Hematopoietic multipotent progenitor cell treated with erythropoietin and hydrocortisone succinate and interleukin-3 and kit ligand, for 4 days (in vitro differentiated cells): ENCODE results near the gene ATF2.
A peak's percentile ranks its signal among the peaks of the same experiment; 100 is the strongest.
"Not testable (repeated sequence)": the region's sequence is repeated elsewhere in the genome, so short reads cannot be mapped to it uniquely, and the experiment has no call there.

ENCODE experiments used
- DNase-seq: peaks from one replicate; pipeline ENCODE4 v3.0.0-alpha.2; 2015

ATF2 gene

DNA sequence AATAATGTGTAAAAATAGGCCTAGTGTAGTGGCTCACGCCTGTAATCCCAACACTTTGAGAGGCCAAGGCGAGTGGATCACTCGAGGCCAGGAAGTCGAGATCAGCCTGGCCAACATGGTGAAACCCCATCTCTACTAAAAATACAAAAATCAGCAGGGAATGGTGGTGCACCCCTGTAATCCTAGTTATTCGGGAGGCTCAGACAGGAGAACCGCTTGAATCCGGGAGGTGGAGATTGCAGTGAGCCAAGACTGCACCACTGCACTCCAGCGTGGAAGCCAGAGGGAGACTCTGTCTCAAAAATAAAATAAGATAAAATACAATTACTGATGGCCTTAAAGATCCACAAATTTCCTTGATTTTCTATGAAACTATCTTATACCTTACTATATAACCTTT lies 3.8 kb downstream of the ATF2 start:
- no peak for DNase-seq

DNA sequence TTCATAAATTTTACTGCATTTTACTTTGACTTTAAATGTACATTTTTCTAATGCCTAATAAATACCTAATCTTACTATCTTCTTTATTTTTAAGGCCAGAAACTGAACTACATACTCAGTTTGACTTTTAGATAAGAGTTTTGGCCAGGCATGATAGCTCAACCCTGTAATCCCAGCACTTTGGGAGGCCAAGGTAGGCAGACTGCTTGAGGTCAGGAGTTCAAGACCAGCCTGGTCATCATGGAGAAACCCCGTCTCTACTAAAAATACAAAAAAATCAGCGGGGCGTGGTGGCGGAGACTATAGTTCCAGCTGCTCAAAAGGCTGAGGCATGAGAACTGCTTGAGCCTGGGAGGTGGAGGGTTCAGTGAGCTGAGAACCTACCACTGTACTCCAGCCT lies 9.1 kb downstream of the ATF2 start:
- no peak for DNase-seq

DNA sequence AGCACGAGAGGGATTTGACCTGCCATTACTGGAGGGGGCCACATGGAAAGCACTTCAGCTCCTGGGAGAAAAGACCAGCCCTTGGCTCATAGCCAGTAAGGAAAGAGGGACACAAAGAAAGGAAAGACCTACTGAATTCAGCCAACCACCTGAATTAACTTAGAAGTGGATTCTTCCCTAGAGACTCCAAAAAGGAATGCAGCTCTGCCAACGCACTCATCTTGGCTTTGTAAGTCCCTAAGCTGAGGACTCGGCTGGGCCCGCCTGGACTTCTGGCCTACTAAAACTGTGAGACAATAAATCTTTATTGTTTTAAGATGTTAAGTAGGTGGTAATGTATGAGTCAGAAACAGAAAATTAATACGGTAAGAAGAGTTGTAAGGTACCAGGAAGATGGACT lies 11.5 kb downstream of the ATF2 start:
- DNase-seq = no peak

DNA sequence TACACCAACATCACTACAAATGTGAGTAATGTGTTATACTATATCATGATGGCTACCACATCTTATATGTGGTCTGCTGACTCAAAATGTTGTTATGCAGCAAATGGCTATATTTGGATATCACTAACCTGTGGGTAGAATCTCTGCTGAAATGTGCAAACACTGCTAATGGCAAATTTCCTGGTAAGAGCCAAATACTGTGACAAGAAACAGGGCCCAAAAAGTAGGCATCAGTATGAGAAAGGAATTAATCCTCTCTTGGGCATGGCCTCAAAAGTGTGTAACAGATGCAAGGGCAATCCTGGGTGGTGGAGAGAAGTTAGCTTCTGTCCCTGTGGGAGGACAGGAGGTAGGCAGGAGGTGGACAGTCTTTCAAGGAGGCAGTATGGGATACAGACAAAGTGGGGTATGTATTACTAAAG lies 13.3 kb downstream of the ATF2 start:
- no peak for DNase-seq

DNA sequence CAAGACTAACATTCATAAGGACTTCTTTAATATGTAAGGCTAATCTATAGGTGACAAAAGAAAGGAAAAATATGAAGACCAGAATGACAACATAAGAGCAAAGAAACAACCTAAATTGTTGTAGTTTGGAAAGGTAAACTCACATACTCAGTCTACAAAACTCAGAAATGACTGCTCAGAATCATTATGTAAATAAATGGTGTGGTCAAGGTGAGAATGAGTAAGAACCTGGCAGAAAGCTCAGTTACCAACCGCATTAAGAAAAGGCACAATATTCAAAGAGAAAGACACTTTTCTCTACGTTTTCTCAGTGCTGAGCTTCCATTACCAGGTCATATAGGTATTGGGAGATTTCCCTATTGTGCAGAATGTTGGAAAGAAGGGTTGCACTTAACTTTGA lies 15.8 kb downstream of the ATF2 start:
- DNase-seq = no peak

DNA sequence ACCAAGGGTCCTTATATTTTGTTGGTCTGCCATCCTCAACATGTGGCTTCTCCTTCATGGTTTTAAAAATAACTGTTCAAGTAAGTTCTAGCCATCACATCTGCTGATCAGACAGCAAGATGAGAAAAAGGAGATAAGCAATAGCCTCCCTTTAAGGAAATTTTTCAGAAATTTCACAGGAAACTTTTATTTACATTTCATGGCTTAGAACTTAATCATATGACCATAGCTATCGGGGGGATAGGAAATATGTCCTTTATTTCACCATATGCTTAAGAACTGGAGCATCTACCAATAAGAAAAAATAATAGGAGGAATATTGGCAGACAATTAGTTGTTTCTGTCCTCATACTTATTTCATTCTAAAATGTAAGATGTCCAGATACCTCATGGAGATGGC lies 16.2 kb downstream of the ATF2 start:
- DNase-seq = no peak

DNA sequence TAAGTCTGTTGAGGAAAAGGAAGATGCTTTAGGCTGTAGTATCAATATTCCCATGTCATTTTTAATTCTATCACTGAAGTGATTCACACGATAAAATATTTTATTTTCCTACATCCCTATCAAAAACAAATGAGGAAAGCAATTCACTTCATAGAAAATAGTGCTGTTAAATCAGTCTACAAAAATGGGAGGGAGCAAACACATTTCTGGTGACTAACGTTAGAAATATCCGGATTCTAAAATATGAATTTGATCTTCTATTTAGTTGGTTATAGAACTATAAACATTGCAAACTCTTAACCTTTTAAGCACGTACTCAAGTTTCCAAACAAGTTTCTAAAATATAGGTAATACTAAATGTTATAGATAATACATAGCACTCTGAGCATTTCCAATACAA lies 20.8 kb downstream of the ATF2 start:
- no peak for DNase-seq

DNA sequence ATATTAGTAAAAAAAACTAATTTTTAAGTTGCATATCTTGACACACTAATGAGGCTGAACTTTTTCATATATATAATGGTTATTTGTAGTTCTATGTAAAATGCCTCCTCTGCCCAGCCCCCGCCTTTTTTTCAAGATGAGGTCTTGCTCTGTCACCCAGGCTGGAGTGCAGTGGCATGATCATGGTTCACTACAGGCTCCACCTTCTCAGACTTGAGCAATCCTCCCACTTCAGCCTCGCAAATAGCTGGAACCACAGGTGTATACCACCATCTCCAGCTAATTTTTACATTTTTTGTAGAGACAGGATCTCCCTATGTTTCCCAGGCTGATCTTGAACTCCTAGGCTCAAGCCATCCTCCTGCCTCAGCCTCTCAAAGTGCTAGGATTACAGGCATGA lies 24.3 kb downstream of the ATF2 start:
- no peak for DNase-seq

DNA sequence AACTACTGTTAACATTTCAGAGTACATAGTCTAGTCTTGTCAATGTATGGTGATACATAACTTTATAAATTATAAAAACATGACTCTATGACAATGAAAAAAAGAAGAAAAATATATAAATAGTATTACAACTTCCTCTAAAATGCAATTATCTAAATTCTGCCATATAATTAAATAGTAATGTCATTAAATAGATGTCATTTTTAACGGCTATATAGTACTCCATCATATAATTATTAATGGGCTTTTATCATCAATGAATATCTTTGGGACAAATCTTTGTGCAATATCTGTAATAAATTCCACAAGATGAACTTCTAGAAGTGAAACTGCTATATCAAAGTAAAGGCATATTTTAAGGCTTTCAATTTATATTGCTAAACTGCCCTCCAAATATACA lies 24.8 kb downstream of the ATF2 start:
- no peak for DNase-seq

DNA sequence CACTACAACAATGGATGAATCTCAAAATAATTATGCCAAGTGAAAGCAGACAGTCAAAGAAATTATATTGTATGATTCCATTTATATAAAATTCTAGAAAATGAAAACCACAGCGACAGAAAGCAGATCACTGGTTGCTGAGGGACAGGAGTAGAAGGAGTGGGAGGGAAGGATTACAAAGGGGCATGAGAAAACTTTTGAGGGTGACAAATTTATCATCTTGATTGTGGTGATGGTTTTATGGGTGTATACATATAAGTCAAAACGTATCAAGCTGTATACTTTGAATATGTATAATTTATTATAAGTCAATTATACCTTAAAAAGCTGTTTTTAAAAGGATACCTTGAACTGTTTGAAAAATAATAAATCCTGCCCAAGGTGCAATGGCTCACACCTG lies 27.7 kb downstream of the ATF2 start:
- DNase-seq = no peak

DNA sequence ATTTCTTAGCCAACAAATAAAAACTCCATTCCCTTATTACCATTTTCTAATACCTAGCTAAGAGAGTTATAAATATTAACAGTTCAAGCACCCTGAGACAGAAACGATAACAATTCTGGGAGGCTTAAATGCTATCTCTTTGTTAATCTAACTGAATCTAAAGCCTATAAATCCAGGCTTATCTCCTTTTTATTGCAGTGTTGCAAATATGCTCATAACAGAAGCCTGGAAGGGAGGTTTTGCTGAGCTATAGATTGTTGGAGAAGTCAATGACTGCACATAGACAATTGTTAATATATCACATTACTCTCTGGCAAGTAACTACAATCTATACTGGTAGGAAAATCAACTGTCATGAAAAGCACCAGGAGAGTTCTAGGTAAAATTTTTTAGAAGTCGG lies 30.2 kb downstream of the ATF2 start:
- DNase-seq = no peak

DNA sequence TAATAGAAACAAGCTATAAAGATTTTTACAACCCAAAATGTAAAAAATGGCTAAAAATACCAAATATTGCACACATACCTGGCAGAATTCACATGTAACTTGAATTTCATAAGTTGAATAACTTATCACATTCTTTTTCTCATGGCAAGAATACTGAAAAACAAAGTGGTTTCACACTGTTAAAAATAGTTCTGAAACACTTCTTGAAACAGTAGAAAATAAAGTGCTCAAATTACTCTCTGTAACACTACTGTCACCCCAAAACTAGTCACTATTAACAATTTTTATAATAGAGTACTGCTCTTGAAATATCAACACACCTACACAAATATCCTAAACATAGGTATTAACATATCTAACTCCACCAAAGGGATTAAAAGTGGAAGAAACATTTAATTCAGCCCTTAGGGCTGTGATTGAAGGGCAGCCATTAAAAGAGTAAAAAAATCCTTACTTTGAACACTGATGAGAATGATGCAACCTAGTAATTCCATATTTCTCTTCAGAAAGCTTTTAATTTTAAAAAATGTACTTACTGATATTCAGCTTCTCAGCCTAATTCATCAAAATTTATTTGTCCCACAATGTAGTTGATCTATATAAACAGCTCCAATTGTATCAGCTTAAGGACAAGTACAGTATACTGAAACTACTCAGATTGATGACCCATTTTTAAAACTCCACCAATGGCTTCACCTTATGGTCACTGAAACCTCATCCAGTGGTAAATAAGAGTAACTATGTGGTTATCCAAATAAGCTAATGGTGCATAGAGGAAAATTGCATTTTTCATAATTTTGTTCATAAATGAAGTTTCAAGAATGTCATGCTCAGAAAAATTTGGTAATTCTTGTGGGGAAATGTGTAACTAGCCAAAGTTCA lies 31.4 kb downstream of the ATF2 start:
- DNase-seq = no peak

DNA sequence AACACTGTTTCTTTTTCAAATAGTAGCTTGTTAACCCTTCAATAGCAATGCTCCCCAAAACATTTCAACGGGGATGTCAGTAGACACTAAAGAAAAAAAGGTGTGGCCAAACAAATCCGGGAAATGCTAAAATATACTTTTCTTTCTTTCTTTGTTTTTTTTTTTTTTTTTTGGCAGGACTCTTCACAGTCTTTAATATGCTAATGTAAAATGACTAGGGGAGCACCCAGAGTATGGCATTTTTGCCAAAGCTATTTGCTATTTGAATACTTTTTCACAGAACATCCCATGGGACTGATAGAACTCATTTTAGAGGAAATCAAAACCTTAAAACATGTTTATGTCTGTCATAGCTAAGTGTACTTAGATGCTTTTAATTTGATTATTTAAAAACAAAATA lies 32.1 kb downstream of the ATF2 start:
- DNase-seq = no peak

DNA sequence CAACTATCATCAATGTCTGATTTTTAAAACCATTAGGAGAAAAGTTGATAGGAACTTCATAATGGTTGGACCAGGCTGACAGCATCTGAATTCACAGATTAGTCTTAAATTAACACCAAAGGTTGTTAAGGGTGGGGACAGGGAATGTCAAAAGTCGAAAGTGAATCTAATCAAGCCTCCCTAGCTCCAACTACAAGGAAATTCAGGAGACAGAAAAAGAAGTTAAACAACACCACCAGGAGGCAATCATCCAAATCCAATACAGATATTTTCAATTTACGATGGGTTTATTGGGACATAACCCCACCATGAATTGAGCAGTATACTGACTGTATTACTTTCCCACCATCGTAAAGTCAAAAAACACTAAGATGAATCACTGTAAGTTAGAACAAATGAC lies 32.8 kb downstream of the ATF2 start:
- no peak for DNase-seq

DNA sequence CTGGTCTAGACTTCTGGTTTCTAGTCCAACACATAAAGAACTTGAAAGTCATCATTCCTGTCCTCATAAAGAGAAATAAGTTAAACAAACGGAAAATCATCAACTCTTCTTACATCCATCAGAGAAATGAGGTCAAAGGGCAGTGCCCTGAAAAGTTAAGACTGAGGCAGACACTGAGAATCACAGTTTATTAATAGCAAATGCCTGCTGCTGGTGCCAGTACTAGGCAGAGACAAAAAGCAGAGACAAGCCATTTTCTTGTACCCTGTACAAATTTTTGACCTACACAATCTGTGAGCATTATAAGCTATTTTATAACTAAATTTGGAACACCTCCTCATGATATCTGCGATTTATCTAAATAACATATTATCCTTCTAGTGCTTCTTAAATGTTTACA lies 36.8 kb downstream of the ATF2 start:
- no peak for DNase-seq

DNA sequence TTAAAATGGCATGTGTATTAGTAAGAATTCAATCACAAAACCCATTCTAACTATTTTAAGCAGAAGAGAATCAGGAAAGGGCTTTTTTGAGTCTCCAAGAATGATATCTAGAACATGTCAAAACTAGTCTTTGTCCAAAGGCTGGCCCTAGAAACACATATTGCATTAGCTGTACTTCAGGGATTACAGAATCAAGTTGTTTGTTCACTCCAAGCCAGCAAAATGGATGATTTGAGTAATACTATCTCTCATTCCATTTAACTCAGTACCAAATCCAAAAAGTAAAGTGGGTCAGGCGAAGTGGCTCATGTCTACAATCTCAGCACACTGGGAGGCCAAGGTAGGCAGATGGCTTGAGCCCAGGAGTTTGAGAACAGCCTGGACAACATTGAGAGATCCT lies 41.3 kb downstream of the ATF2 start:
- no peak for DNase-seq

DNA sequence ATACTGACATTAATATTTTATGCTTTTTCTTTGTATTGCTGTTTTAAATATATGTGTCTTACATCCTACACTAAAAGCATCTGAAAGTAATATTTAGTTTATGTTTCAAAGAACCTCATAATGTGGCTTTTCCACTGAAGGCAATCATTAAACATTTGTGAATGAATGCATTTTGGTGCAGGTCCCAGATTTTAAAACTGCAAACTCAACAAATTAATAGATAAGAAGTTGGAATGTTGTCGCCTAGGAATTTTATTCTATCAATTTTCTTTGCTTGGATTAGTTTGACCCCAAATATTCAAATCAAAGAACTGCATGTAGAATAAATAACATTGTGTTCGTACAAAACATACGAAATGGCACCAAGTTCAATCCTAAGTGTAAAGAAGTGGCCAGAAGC lies 44.7 kb downstream of the ATF2 start:
- no peak for DNase-seq

DNA sequence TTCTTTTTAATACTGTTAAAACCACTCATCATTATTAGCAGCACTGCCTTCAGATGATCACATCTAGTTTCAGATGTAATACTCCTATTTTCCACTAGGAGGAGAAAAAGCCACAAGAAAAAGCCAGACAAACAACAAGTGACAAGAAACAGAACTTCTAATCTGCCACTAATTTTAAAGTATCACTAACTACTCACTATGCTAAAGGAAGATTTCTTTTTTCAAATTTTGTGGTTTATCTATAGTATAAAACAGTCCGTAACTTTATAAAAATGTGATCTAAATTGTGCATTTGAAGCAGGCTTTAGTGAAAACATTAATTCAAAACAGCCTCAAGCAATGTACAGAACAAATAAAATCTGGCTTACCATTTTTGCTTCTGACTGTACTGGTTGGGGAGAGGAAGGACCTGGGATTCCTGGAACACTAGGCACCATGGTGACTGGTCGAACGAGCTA lies 56.8 kb downstream of the ATF2 start:
- peak; percentile 81 for DNase-seq

DNA sequence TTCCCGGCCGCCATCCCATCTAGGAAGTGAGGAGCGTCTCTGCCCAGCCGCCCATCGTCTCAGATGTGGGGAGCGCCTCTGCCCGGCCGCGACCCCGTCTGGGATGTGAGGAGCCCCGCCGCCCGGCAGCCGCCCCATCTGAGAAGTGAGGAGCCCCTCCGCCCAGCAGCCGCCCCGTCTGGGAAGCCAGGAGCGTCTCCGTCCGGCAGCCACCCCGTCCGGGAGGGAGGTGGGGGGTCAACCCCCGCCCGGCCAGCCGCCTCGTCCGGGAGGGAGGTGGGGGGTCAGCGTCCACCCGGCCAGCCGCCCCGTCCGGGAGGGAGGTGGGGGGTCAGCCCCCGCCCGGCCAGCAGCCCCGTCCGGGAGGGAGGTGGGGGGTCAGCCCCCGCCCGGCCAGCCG lies 59.9 kb downstream of the ATF2 start:
- not testable (repeated sequence) for DNase-seq

DNA sequence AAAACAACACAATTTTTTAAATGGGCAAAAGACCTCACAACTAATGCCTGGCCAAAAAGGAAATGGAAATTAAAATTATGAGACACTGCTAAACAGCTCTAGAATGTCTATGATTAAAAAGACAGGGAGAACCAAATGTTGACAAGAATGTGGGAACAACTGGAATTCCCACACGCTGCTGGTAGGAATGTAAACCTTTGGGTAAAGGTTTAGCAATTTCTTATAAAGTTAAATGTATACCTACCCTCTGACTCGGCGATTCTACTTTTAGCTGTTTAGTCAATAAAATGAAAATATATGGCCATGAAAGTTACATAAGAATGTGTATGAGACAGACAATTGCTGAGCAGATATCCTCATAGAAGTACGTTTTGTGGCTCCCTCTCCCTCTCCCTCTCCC lies 60.9 kb downstream of the ATF2 start:
- DNase-seq = no peak

DNA sequence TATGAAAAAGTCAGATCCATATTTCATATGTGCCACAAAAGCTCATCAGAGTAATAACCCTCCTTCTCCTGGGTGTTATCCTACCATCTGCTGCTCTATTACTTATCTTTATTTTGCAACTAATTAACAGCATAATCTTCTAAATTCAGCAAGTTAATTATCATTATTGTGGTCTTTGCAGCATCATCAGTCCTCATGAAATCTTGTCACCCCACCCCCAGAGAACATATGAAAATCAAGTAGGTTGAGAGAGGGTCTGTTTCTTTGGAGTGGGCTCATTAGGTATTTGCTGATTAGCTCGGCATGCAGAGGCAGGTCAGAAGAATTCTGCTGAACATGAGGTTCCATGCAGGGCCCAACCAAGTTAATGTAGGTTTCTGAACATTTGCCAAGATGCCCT lies 64.8 kb downstream of the ATF2 start:
- DNase-seq = no peak

DNA sequence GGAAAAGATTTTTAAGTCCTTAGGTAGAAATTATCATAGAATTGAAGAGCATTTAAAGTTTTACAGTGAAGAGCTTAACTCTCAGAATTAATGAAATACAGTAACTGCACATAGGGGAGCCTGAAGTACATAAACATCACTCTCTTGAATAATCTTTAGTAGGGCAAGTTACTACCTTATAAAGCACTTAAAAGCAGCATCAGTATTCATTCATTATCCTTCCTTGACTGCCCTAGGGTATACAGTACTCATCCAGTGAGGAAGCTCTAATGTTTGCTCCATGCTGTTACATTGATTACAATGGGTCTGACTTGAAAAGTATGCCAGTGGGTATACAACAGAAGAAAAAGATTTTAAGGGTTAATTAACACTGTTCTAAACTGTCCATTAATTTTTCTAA lies 66.5 kb downstream of the ATF2 start:
- DNase-seq = no peak

DNA sequence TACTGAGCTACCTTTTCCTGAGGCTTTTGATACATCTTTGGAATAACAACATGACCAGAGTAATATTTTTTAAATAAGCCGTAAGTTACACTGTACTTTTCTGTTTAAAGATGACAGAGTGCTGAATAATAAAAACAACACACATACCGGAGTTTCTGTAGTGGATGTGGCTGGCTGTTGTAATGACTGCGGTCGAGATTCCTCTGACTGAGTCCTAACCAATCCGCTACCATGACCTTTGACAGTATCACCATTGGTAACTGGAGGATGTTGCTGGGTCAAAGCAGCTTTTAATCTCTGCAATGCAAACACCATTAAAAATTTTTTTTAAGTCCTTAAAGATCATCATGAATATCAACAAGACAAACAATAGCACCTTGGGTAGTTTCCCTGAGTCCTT lies 70.7 kb downstream of the ATF2 start:
- no peak for DNase-seq

DNA sequence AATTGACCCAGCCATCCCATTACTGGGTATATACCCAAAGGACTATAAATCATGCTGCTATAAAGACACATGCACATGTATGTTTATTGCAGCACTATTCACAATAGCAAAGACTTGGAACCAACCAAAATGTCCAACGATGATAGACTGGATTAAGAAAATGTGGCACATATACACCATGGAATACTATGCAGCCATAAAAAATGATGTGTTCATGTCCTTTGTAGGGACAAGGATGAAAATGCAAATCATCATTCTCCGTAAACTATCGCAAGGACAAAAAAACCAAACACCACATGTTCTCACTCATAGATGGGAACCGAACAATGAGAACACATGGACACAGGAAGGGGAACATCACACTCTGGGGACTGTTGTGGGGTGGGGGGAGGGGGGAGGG lies 83.9 kb downstream of the ATF2 start:
- DNase-seq = not testable (repeated sequence)

DNA sequence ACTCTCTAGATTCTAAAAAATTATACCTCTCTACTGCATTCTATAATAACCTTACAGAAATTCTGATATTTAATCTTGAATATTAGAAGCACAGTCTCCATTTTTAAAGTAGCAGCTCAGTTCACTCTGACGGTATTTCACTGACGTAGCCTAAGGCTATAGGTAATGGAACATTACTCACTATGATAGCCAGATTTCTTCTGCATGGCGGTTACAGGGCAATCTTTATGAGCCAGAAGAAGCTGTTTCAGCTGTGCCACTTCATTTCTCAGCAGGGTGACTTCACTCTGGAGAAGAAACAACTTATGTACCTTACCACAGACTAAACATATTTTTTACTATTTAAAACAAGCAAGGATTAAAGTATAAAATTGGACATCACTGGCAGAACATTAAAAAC lies 87.5 kb downstream of the ATF2 start:
- no peak for DNase-seq
